ENCODE measurements around the gene TTC21B. TPM values are rescaled to one million over a fixed set of nuclear protein-coding genes. Genes with fewer than 3 reads are reported as not detected.

Gene TTC21B
- total RNA-seq, 1 donor from 2014 or later, result 12.0 TPM

GRCh38 chr2:165833156-165833555 lies 120.4 kb downstream of the TTC21B start:
- no peak overlapping the region for H3K9ac ChIP-seq (ENCODE audit: low read length)
- H3K4me2 ChIP-seq (ENCODE audit: low read length), result peak overlapping the region; percentile 16
- no peaks in the 10 kb centered on the region for H3K27me3 ChIP-seq (ENCODE audit: insufficient read depth, low read length)
- Mint-ChIP-seq H3K36me3 (ENCODE audit: low read depth, unreplicated experiment) (no peaks in the 10 kb centered on the region), H3K9me3 (ENCODE audit: unreplicated experiment) (no peaks in the 10 kb centered on the region), H3K4me3 (ENCODE audit: unreplicated experiment) (no peak overlapping the region), H3K27ac (ENCODE audit: unreplicated experiment) (peak overlapping the region; percentile 84), H3K4me1 (ENCODE audit: low read depth, unreplicated experiment) (peaks cover 36% of the 10 kb centered on the region), H3K27me3 (ENCODE audit: low read depth, unreplicated experiment) (no peaks in the 10 kb centered on the region)
- TF ChIP-seq, protein P1, sequence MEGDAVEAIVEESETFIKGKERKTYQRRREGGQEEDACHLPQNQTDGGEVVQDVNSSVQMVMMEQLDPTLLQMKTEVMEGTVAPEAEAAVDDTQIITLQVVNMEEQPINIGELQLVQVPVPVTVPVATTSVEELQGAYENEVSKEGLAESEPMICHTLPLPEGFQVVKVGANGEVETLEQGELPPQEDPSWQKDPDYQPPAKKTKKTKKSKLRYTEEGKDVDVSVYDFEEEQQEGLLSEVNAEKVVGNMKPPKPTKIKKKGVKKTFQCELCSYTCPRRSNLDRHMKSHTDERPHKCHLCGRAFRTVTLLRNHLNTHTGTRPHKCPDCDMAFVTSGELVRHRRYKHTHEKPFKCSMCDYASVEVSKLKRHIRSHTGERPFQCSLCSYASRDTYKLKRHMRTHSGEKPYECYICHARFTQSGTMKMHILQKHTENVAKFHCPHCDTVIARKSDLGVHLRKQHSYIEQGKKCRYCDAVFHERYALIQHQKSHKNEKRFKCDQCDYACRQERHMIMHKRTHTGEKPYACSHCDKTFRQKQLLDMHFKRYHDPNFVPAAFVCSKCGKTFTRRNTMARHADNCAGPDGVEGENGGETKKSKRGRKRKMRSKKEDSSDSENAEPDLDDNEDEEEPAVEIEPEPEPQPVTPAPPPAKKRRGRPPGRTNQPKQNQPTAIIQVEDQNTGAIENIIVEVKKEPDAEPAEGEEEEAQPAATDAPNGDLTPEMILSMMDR (IDR thresholded peaks at IDR 0.05; ENCODE audit: insufficient read depth, low read depth, low read length), result no peak
- no peak for TF ChIP-seq EZH2 (IDR thresholded peaks at IDR 0.05; ENCODE audit: insufficient read depth, low read length)
- H4K20me1 ChIP-seq (ENCODE audit: insufficient read depth, low read length), result no peaks in the 10 kb centered on the region
- no peaks in the 10 kb centered on the region for H3K36me3 ChIP-seq (ENCODE audit: insufficient read depth, low read length)
- DNase-seq (ENCODE audit: low read depth), result peak; percentile 74
- no peak overlapping the region for H3K27ac ChIP-seq (ENCODE audit: low read depth, low read length)
- H3K9me3 ChIP-seq (ENCODE audit: insufficient read depth, low read depth, low read length), result no peaks in the 10 kb centered on the region
- H2AFZ ChIP-seq (ENCODE audit: low read depth, low read length), result no peak overlapping the region
- no peaks in the 10 kb centered on the region for H3K79me2 ChIP-seq (ENCODE audit: insufficient read depth, low read length)
- no peak for FAIRE-seq
- H3K4me3 ChIP-seq (ENCODE audit: insufficient read depth, low read depth, low read length), result no peak overlapping the region
- H3K4me1 ChIP-seq (ENCODE audit: insufficient read depth, low read length), result peaks cover 3% of the 10 kb centered on the region

DNA sequence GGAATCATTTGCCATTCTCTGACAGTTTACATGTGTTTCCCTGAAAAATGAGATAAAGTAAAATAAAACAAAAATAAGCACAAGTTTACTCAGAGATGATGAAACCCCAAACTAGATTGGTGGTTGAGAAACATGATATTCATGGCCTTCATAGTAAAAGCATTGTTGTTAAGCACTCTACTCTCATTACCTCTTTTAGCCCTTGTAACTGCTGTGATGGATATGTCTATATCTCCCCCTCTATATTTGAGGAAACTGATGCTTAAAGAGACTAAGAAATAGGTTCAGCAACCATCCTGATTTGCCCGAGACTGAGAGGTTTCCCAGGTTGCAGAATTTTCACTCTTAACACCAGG lies 125.7 kb downstream of the TTC21B start:
- no peak overlapping the region for H3K27ac Mint-ChIP-seq (ENCODE audit: unreplicated experiment)
- H3K4me3 ChIP-seq (ENCODE audit: insufficient read depth, low read depth, low read length), result no peak overlapping the region
- H3K9ac ChIP-seq (ENCODE audit: low read length), result no peak overlapping the region
- no peaks in the 10 kb centered on the region for H3K36me3 ChIP-seq (ENCODE audit: insufficient read depth, low read length)
- no peaks in the 10 kb centered on the region for H3K9me3 ChIP-seq (ENCODE audit: insufficient read depth, low read depth, low read length)
- no peak overlapping the region for H3K4me3 Mint-ChIP-seq (ENCODE audit: unreplicated experiment)
- H3K27me3 ChIP-seq (ENCODE audit: insufficient read depth, low read length), result no peaks in the 10 kb centered on the region
- no peak for FAIRE-seq
- no peaks in the 10 kb centered on the region for H4K20me1 ChIP-seq (ENCODE audit: insufficient read depth, low read length)
- peaks cover 31% of the 10 kb centered on the region for H3K4me1 Mint-ChIP-seq (ENCODE audit: low read depth, unreplicated experiment)
- H3K4me1 ChIP-seq (ENCODE audit: insufficient read depth, low read length), result no peaks in the 10 kb centered on the region
- H3K4me2 ChIP-seq (ENCODE audit: low read length), result no peak overlapping the region
- H3K27me3 Mint-ChIP-seq (ENCODE audit: low read depth, unreplicated experiment), result no peaks in the 10 kb centered on the region
- H3K9me3 Mint-ChIP-seq (ENCODE audit: unreplicated experiment), result no peaks in the 10 kb centered on the region
- no peaks in the 10 kb centered on the region for H3K79me2 ChIP-seq (ENCODE audit: insufficient read depth, low read length)
- H3K36me3 Mint-ChIP-seq (ENCODE audit: low read depth, unreplicated experiment), result no peaks in the 10 kb centered on the region
- TF ChIP-seq EZH2 (IDR thresholded peaks at IDR 0.05; ENCODE audit: insufficient read depth, low read length), result no peak
- TF ChIP-seq, protein P1 (IDR thresholded peaks at IDR 0.05; ENCODE audit: insufficient read depth, low read depth, low read length), result no peak
- no peak overlapping the region for H2AFZ ChIP-seq (ENCODE audit: low read depth, low read length)
- no peak for DNase-seq (ENCODE audit: low read depth)
- H3K27ac ChIP-seq (ENCODE audit: low read depth, low read length), result no peak overlapping the region

GRCh38 chr2:165827016-165827920 lies 126.3 kb downstream of the TTC21B start:
- H3K4me3 ChIP-seq (ENCODE audit: insufficient read depth, low read depth, low read length), result no peak overlapping the region
- peaks cover 25% of the 10 kb centered on the region for H3K4me1 Mint-ChIP-seq (ENCODE audit: low read depth, unreplicated experiment)
- H3K9me3 Mint-ChIP-seq (ENCODE audit: unreplicated experiment), result no peaks in the 10 kb centered on the region
- DNase-seq (ENCODE audit: low read depth) (no peak), FAIRE-seq (peak; percentile 41)
- no peaks in the 10 kb centered on the region for H3K79me2 ChIP-seq (ENCODE audit: insufficient read depth, low read length)
- no peak overlapping the region for H3K4me3 Mint-ChIP-seq (ENCODE audit: unreplicated experiment)
- H3K27ac ChIP-seq (ENCODE audit: low read depth, low read length), result no peak overlapping the region
- H3K9ac ChIP-seq (ENCODE audit: low read length), result no peak overlapping the region
- no peak overlapping the region for H3K27ac Mint-ChIP-seq (ENCODE audit: unreplicated experiment)
- H3K9me3 ChIP-seq (ENCODE audit: insufficient read depth, low read depth, low read length), result no peaks in the 10 kb centered on the region
- H3K27me3 ChIP-seq (ENCODE audit: insufficient read depth, low read length), result no peaks in the 10 kb centered on the region
- no peaks in the 10 kb centered on the region for H3K36me3 ChIP-seq (ENCODE audit: insufficient read depth, low read length)
- H3K27me3 Mint-ChIP-seq (ENCODE audit: low read depth, unreplicated experiment), result no peaks in the 10 kb centered on the region
- H3K36me3 Mint-ChIP-seq (ENCODE audit: low read depth, unreplicated experiment), result no peaks in the 10 kb centered on the region
- H4K20me1 ChIP-seq (ENCODE audit: insufficient read depth, low read length), result no peaks in the 10 kb centered on the region
- TF ChIP-seq, protein P1 (IDR thresholded peaks at IDR 0.05; ENCODE audit: insufficient read depth, low read depth, low read length), result no peak
- TF ChIP-seq EZH2 (IDR thresholded peaks at IDR 0.05; ENCODE audit: insufficient read depth, low read length), result no peak
- H3K4me2 ChIP-seq (ENCODE audit: low read length), result no peak overlapping the region
- H3K4me1 ChIP-seq (ENCODE audit: insufficient read depth, low read length), result no peaks in the 10 kb centered on the region
- H2AFZ ChIP-seq (ENCODE audit: low read depth, low read length), result no peak overlapping the region

All from astrocyte (in vitro differentiated cells and primary cell).